Stromal cell of bone marrow (primary cell): ENCODE measurements around the gene ZFAND3.
"Not testable (repeated sequence)": the region's sequence is repeated elsewhere in the genome, so short reads cannot be mapped to it uniquely, and the experiment has no call there.

Experiments used
- DNase-seq: peaks from one replicate; pipeline ENCODE4 v3.0.0-alpha.2; 2012; ENCODE audit warnings: low read depth

The ZFAND3 gene

DNA sequence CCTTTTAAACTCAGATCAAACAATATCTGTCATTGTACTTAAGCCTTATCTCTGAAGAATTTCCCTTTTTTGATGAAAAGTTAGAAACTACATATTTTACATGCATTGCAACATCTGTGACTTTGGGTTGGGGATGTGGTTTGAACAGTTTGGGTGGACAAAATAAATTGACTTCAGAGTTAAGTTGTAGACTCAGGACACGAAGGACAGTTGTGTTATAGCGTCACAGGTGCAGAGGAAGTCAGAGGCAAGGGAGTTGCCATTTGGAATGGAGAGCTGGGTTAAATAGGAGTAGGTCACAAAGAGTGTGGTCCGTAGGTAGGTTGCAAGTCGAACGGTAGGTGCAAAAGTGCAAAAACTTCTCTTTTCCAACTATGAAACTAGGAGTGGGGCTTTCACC, 46.0 kb downstream of the ZFAND3 start:
- no peak for DNase-seq

DNA sequence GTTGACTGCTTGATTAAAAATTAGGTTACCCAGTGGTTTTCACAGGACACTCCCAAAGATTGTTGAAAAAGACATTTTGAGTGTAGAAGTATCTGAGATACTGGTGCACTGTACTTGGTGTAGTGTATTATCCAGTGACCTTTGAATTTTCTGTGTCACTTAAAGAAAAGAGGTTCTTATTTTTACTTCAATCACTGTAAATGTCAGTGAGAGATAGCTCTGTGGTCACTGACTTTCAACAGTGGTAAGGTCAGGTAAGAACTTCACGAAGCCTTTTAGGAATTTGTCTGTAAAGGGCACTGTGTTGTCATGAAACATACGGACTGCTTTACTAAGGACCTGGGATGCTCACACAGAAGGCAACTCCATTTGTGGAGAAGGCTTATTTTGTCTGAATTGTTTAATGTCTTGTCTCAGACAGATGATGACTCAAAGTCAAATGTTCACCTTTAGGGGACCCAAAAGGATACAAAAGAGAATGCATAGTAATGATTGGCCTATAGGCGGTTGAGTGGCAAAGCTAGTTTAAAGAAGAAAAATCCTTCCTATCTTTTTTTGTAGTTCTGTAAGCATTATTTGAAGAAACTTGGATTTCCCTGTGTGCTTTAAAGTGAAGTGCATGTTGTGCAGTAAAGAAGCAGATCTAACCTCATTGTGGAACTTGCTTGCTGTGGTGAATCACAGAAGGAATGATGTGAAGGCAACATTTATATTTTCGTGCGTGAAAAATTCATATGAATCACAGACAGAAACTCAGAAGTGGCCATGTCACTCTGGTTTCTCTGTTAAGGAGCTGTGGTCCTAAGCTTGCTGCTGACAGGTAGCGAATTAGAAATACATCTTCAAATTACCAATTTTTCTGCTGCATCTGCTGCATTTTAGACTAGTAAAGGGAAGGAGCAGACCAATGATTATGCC, 47.3 kb downstream of the ZFAND3 start:
- DNase-seq: no peak

DNA sequence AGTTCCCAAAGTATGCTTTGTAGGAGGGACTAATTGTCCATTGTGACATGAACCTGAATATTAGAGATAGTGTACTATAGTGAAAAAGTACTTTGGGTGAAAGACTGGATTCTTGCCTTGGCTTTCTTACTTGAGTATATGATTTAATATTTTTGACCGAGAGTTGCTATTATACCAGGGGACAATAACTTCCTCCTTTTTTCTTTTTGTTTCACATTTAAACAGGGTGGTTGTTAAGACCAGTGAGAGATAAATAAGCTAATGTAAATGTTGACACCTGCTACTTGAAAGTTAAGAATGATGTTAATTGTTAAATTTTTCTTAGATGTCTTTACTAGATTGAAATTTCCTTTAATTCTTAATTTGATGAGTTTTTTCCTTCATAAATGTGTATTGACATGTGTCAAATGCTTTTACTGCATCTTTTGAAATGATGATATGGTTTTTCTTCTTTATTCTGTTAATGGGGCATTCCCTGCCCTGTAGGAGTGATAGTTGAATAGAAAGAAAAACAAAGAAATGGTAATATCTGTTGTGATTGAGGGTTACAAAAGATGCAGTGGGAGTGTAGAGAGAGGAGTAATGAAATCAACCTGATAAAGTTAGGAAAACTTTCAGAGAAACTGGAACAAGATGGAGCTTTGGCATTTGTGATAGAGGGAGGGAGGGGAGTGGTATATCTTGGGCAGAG, 48.4 kb downstream of the ZFAND3 start:
- DNase-seq: no peak

DNA sequence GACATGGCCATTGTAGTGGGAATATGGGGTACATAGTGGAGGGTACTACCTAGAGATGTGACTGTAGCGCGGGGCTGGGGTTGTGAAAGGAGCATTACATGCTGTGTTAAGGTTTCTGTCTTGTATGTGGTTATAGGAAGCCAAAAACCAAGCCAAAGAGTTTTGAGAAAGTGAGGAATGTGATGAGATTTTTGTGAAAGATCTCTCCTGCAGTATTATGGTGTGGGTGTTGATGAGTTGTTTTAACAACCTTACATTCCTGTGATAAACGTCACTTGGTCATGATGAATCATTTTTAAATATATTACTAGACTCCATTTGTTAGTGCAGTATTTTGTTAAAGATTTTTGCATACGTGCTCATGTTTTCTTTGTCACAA, 48.9 kb downstream of the ZFAND3 start:
- no peak for DNase-seq

DNA sequence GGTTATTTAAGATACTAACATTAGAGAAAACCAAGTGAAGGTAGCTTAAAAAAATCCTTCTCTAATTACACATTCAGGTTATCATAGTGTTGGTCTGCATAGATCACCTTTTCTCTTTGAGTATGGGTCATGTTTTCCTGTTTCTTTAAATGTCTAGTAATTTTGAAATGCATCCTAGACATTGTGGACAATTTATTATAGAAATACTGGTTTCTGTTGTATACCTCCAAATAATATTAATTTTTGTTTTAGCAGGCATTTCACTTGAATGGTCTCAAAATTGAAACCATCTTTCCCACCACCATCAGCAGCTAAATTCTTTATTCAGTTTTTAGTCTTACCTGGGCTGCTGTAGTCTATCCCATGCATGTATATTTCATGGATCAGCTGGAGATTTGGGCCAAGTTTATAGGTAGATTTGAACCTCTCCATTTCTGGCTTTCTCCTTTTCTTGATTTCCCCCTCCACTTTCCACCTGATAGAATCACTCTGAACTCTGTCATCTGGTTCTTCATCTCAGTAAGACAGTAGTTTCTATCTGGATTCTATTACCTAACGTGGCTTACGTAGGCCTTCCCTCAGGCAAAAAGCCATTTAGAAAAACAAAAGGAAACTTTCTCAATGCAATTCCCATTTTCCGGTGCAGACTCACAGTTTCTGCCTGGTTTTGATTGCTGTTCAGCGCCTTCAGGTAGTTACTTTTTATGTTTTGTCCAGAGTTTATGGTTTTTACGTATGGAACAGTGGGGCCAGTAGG, 52.3 kb downstream of the ZFAND3 start:
- DNase-seq: no peak

DNA sequence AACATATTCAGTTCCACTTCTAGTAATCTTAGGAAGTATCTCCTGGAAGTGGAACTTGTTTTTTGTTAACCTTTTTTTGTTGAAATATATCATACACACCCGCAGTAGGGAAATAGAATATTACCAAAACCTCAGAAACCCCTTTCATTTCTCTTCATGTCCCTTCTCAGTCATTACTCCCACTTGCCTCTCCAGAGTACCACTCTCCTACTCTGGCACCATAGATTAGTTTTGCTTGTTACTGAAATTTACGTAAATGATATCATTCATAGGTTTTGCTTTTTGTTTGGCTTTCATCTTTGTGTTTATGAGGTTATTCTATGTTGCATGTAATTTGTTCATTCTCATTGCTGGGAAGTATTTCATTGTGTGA, 52.8 kb downstream of the ZFAND3 start:
- DNase-seq: no peak

DNA sequence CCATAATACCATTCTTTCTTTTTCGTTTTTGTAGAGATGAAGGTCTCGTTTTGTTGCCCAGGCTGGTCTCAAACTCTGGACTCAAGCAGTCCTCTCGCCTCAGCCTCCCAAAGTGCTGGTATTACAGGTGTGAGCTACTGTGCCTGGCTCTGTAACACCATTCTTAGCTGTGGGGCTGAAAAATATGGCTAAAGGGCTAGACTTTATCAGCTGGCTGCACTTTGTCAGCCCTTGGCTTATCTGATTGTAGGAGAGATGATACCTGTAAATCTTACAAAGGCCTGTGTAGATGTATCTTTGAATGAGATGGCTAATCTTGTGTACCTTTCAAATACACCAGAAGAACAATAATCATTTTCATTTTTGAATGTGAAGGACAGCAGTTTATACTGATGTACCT, 55.2 kb downstream of the ZFAND3 start:
- DNase-seq: no peak

DNA sequence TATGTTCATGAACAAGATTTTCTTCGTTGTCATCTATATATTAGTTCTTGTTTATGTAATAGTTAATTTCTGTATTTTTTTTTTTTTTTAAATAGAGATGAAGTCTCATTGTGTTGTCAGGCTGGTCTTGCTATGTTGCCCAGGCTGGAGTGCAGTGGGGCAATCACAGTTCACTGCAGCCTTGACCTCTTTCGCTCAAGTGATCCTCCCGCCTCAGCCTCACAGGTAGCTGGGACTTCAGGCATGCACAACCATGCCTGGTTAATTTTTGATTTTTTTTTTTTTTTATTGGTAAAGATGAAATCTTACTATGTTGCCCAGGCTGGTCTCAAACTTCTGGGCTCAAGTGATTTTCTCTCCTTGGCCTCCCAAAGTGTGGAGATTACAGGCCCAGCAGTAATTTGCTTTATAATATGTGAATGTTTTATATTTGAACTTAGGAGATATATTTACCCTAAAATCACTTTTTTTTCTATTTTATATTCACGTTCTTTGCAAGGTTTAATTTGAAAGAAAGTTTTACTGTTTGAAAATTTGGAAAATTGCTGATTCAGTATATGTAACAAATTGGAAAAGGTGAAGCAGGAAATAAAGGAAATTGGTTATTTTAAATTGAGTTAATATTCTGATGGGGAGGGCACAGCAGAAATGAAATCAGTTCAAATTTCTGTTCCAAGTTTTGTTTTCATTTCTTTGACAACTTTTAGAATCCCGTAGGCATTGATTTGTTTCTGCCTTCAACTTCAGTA, 56.2 kb downstream of the ZFAND3 start:
- no peak for DNase-seq

DNA sequence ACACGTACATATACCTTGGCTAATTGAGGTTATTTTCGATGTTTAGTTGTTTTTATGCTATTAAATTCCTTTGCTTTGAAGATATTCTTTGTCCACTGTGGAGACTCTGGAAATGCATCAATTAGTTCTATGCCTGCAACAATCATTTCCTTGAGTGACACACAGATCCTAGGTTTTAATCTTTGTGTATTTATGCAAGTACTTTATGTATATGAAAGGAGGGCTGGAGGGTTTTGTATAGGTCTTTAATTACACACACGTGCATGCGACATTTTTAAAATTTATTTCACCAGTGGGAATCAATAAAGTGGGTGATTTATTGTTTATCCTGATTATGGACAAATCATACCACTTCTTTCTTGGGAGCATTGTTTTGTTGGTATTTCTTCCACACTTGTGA, 57.3 kb downstream of the ZFAND3 start:
- DNase-seq: no peak

DNA sequence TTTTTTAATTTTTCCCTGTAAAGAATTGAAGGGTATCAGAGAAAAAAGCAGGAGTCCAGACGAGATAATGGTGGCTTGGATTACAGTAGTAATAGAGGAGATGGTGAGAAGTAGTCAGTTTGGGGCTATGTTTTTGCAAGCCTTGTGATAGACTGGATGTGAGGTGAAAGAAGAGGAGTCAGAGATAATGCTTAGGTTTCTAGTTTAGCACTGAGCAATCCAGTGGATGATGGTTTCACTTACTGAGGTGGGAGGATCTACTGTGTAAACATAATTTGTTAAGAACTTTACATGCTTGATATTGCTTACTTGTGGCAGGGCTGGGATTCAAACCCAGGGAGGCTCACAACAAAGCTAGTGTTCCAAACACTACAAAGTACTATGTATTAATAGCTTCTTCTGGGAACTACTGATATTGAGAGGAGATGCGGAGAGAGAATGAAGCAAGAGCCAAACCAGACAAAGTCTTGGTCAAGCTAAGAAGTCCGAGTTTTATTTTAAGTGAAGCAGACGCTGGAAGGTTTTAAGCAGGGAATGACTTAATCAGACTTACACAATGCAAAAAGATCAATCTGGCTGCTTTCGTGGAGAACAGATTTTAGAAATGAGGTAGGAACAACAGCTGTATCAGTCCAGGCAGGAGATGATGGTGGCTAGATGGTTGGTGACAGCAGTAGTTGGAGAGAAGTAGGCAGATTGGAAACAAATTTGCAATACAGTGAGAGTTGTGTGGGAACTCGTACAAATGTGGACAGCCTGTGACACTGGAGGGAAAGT, 58.0 kb downstream of the ZFAND3 start:
- DNase-seq: peak; percentile 26

DNA sequence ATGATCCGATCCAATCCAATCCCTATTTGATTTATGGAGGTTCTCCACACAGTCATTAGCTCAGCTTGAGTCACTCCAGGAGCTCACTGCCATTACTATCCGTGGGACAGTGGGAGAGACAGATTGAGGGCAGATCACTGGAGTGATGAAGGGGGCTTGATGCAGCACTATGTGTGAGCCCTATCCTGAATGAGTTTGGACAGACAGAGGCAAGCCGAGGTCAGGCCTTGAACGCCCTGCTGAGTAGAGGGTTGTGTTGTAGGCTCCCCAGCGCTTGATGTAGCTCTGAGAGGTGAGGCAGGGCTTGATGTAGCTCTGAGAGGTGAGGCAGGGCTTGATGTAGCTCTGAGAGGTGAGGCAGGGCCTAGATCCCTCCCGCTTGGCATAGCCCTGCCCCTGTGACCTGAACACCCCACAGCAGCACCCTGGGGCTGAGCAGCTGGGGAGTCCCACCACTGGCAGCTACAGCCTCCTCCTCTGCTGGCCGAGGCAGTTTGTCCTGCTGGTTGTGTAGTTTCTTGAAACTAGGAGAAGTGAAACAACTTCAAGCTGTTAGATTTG, 58.7 kb downstream of the ZFAND3 start:
- peak; percentile 34 for DNase-seq

DNA sequence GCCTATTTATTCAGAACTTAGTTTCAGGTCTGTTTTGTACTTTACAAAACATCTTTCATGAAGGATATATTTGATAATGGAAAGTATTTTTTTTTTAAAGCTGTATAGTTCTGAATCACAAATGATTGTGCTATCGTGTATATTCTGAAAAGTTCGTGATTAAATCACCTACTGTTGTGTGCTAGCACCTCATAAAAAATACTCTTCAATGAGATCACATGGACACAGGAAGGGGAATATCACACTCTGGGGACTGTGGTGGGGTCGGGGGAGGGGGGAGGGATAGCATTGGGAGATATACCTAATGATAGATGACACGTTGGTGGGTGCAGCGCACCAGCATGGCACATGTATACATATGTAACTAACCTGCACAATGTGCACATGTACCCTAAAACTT, 61.1 kb downstream of the ZFAND3 start:
- DNase-seq: not testable (repeated sequence)

DNA sequence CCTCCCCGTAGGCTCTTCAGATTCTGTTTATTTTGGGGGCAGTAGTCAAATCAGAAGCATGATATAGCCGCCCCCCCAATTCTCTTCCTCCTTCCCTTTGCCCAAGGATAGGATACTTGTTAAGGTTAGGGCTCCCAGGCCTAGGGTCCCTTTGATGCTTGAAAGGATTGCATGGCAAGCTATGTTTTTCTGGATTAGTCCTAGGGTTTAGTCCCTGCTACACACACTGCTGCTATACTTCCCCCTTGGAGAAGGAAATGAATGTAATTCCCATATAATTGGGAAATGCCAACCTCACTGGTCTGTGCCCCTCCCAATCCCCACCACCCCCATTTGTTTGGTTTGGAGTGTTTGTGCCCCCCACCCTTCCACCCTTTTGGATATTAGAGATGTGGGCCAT, 62.8 kb downstream of the ZFAND3 start:
- DNase-seq: no peak

DNA sequence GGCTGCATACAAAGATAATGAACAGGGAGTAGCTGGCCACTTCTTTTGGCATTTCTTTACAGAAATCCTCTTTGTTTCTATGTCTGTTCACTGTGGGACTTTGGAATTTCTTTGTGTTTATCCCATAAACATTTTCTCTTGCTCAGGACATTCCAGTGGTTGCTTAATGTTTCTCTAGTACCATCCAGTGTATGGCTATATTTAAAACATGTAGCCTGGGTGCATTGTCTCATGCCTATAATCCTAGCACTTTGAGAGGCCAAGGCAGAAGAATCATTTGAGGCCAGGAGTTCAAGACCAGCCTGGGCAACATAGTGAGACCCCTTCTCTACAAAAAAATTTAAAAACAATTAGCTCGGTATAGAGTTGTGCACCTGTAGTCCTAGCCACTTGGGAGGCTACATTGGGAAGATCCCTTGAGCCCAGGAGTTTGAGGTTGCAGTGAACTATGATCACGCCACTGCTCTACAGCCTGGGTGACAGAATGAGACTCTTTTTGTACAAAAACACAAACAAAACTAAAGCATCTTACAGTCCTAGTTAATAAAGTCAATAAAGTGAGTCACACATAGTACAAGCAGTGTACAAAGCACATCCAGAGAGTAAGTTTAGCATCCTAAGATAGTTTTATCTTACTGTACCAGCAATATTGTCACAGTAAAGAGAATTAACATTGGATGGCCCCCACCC, 63.3 kb downstream of the ZFAND3 start:
- peak; percentile 38 for DNase-seq

DNA sequence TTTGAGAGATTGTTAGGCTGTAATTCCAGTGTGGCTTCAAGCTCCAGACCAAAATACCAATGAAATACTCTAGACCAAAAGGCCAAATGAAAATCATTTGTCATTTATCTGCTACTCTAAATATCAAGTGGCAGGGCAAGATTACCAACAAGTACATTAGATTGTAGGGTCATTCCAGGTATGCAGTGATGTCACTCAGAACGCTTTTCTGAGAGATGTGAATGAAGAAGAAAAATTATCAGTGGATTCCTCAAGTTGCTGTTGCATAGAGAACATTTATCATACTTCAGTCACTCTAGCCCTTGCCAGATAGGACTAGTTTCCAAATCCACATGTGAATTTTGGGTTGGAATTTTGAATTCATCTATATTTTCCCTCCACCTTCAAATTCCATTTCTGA, 65.0 kb downstream of the ZFAND3 start:
- no peak for DNase-seq

DNA sequence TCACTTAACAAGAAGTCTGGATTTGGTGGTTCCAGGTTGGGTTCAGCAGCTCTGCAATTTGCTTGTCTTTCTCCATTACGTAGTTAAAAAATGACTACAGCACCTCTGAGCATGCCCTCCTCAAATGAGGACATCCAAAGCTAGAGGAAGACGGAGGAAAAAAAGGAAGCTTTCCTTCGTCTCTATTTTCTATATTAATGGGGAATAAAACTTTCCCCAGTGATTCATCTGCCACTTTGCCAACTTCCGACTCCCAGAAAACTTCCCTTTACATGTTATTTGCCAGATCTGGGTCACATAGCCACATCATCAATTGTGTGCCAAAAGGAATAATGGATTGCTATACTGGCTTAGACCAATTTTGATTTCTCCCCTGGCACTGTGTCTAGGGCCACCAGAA, 69.5 kb downstream of the ZFAND3 start:
- DNase-seq: no peak

DNA sequence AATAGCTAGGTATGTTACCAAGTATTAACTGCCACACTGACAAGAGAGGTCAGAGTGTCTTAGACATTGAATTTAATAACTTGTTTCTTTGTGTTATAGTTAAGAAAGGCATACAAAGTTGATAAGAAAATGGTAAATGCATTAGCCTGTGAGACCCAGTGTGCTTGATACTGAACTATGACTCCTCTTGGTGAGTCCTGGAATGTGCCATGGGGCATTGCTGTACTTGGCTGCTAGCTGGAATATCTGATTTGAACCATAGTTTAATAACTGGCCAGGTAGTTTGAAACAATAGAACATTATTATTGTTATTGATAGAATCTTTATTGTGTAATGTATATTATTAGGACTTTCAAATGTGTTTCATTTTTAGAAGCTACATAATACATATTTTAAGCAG, 70.0 kb downstream of the ZFAND3 start:
- DNase-seq: no peak

DNA sequence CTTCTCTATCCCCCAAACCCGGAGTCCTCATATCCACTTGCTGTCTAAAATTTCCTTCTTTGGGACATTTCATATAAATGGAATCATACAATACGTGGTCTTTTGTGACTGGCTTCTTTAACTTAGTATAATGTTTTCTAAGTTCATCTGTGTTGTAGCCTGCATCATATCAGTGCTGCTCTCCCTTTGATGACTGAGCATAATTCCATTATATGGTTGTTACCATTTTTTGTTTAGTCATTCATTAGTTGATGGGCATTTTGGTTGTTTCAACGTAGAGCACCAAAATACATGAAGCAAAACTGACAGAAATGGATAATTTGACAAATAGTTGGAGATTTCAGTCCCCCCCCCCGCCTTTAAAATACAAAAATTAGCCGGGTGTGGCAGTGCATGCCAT, 71.5 kb downstream of the ZFAND3 start:
- DNase-seq: no peak

DNA sequence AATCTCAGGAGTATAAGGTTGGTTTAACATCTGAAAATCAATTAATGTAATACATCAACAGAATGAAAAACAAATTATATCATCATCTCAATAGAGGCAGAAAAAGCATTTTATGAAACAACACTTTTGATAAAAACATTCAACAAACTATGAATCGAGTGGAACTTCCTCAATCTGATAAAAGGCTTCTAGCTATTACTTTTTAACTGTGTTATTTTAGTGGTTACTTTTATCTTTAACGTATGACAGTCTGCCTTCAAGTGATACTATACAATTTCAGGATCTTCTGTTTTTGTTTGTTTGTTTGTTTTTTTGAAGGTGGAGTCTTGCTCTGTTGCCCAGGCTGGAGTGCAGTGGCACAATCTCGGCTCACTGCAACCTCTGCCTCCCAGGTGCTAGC, 73.7 kb downstream of the ZFAND3 start:
- DNase-seq: no peak

DNA sequence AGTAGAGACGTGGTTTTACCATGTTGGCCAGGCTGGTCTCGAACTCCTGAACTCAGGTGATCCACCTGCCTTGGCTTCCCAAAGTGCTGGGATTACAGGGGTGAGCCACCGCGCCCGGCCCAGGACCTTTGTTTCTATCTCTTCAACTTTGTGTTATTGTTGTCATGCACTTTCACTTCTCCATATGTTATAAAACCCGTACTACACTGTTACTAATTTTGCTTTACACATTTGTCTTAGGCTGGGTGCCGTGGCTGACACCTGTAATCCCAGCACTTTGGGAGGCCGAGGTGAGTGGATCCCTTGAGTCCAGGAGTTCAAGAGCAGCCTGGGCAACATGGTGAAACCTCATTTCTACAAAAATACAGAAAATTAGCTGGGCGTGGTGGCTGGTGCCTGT, 74.2 kb downstream of the ZFAND3 start:
- not testable (repeated sequence) for DNase-seq
